PC-3 (cell line): ENCODE data around the gene PHYKPL. TPM values are rescaled to one million over a fixed set of nuclear protein-coding genes. Genes with fewer than 3 reads are reported as not detected.

ENCODE experiments used
- ATAC-seq: fragments of 200-7000 bp; cut with Tn5 transposase; 2 replicates; pipeline ENCODE4 v1.9.1; 2020; ENCODE audit warnings: mild to moderate bottlenecking, moderate library complexity
- BruUV-seq: library from RNA; stranded (reverse); fragments of 400-500 nt; replicated peaks from 2 replicates; lab custom pipeline; 2021; lab: Mats Ljungman, UMichigan
- CTCF ChIA-PET: fragments of 300-600 bp; sonication (Branson Sonifier 250); formaldehyde crosslinking; loops from one replicate; lab custom pipeline; 2022; ENCODE audit warnings: antibody characterized with exemption; lab: Charles Lee
- POLR2A ChIA-PET: fragments of 300-600 bp; sonication (Branson Sonifier 250); formaldehyde crosslinking; loops from one replicate; lab custom pipeline; 2022; ENCODE audit warnings: antibody characterized with exemption; ENCODE audit not compliant: unreplicated experiment; lab: Charles Lee
- DNase-seq: peaks from one replicate; pipeline ENCODE4 v3.0.0-alpha.2; 2015
- H2AFZ ChIP-seq: fragments of 300-600 bp; sonication (generic); 2 replicates; pipeline ENCODE4 v1.6.0; 2016; ENCODE audit warnings: antibody characterized with exemption, low read length
- H3F3A ChIP-seq: fragments of 300-600 bp; sonication (generic); one replicate; pipeline ENCODE4 v1.6.0; 2017; ENCODE audit warnings: antibody characterized with exemption, low read length, control low read depth, mild to moderate bottlenecking; ENCODE audit not compliant: unreplicated experiment
- H3K27ac ChIP-seq: fragments of 300-600 bp; sonication (generic); 2 replicates; pipeline ENCODE4 v1.5.1; 2016; ENCODE audit warnings: mild to moderate bottlenecking, low read length
- H3K27me3 ChIP-seq: fragments of 300-600 bp; sonication (generic); 2 replicates; pipeline ENCODE4 v1.6.1; 2016; ENCODE audit warnings: low read length, mixed read lengths
- H3K36me3 ChIP-seq: fragments of 300-600 bp; sonication (generic); 2 replicates; pipeline ENCODE4 v1.6.1; 2016; ENCODE audit warnings: low read depth, mixed run types, low read length, mixed read lengths
- H3K4me1 ChIP-seq: fragments of 300-600 bp; sonication (generic); 2 replicates; pipeline ENCODE4 v1.5.1; 2016; ENCODE audit warnings: low read length; ENCODE audit not compliant: insufficient read depth
- H3K4me2 ChIP-seq: fragments of 300-600 bp; sonication (generic); 2 replicates; pipeline ENCODE4 v1.6.0; 2016; ENCODE audit warnings: low read length
- H3K4me3 ChIP-seq: fragments of 300-600 bp; sonication (generic); 2 replicates; pipeline ENCODE4 v1.5.1; 2016; ENCODE audit warnings: mild to moderate bottlenecking, low read length, mixed read lengths
- H3K79me2 ChIP-seq: fragments of 300-600 bp; sonication (generic); 2 replicates; pipeline ENCODE4 v1.6.1; 2017; ENCODE audit warnings: low read length, mixed read lengths
- H3K9ac ChIP-seq: fragments of 300-600 bp; sonication (generic); 2 replicates; pipeline ENCODE4 v1.6.0; 2016; ENCODE audit warnings: mild to moderate bottlenecking, low read length
- H3K9me2 ChIP-seq: fragments of 300-600 bp; sonication (generic); replicated peaks from 2 replicates; pipeline ENCODE4 v1.6.1; 2016; ENCODE audit warnings: mixed run types, low read length, mixed read lengths
- H3K9me3 ChIP-seq: fragments of 300-600 bp; sonication (generic); 2 replicates; pipeline ENCODE4 v1.6.1; 2016; ENCODE audit warnings: low read length, mixed read lengths
- H4K20me1 ChIP-seq: fragments of 300-600 bp; sonication (generic); 2 replicates; pipeline ENCODE4 v1.6.1; 2016; ENCODE audit warnings: low read length, mixed read lengths
- CTCF ChIP-seq: fragments of 300-600 bp; sonication (generic); conservative IDR thresholded peaks from 2 replicates; pipeline ENCODE4 v1.5.1; 2017; ENCODE audit warnings: antibody characterized with exemption, low read depth, mild to moderate bottlenecking, low read length
- EZH2 ChIP-seq: fragments of 300-600 bp; sonication (generic); IDR thresholded peaks from one replicate; pipeline ENCODE4 v1.6.1; 2017; ENCODE audit warnings: antibody characterized with exemption, mild to moderate bottlenecking, low read length; ENCODE audit not compliant: unreplicated experiment
- EZH2phosphoT487 ChIP-seq: fragments of 300-600 bp; sonication (generic); IDR thresholded peaks from 2 replicates; pipeline ENCODE4 v1.6.1; 2018; ENCODE audit warnings: mild to moderate bottlenecking, antibody characterized with exemption, low read length, borderline replicate concordance
- intact Hi-C: fragments of 100-400 bp; cut with micrococcal nuclease; formaldehyde crosslinking; loops from 2 replicates; pipeline ENCODE4 v1.9.0; 2023
- total RNA-seq: library from RNA; depleted of rRNA; stranded (reverse); fragments of >200 nt; gene quantifications from 2 replicates; pipeline ENCODE4 v1.2.3, GENCODE V29; 2014

The PHYKPL gene
- total RNA-seq, 1 experiment from 2014 or later, result 31.2 TPM

- Histone ChIP-seq H3K9me2 (no peaks in the 10 kb centered on the region), H3K27me3 (no peaks in the 10 kb centered on the region), H3K4me1 (peaks cover 16% of the 10 kb centered on the region), H2AFZ (no peak overlapping the region), H3K27ac (no peak overlapping the region), H4K20me1 (no peaks in the 10 kb centered on the region), H3K4me3 (no peak overlapping the region), H3K9ac (no peak overlapping the region), H3K4me2 (no peak overlapping the region), H3K9me3 (no peaks in the 10 kb centered on the region), H3F3A (no peaks in the 10 kb centered on the region), H3K79me2 (no peaks in the 10 kb centered on the region), H3K36me3 (no peaks in the 10 kb centered on the region)
- BruUV-seq, result no TSS peak
- ATAC-seq (no peak; the same call in 1 of the 2 replicates), DNase-seq (no peak)
- CTCF ChIA-PET, result no interaction called here
- intact Hi-C loops, result no loop called here
- POLR2A ChIA-PET, result no interaction called here
- TF ChIP-seq EZH2, result no peak
- TF ChIP-seq CTCF, result peak; percentile 55
Observed at GRCh38 chr5:178196986-178197385, 35.6 kb downstream of the PHYKPL start.

- no peaks in the 10 kb centered on the region for H3K27me3 ChIP-seq
- H2AFZ ChIP-seq, result no peak overlapping the region
- H3K9me2 ChIP-seq, result no peaks in the 10 kb centered on the region
- POLR2A ChIA-PET, result no interaction called here
- H3K79me2 ChIP-seq, result no peaks in the 10 kb centered on the region
- no peak for TF ChIP-seq EZH2
- TF ChIP-seq CTCF, result no peak
- no peak for TF ChIP-seq EZH2phosphoT487
- CTCF ChIA-PET, result no interaction called here
- ATAC-seq, result no peak
- no peaks in the 10 kb centered on the region for H4K20me1 ChIP-seq
- BruUV-seq, result no TSS peak
- peaks cover 9% of the 10 kb centered on the region for H3K4me1 ChIP-seq
- no peak overlapping the region for H3K4me3 ChIP-seq
- intact Hi-C loops, result no loop called here
- DNase-seq, result no peak
- no peaks in the 10 kb centered on the region for H3F3A ChIP-seq
- H3K36me3 ChIP-seq, result no peaks in the 10 kb centered on the region
- no peak overlapping the region for H3K27ac ChIP-seq
- no peaks in the 10 kb centered on the region for H3K9me3 ChIP-seq
- H3K4me2 ChIP-seq, result no peak overlapping the region
- H3K9ac ChIP-seq, result no peak overlapping the region
Observed at GRCh38 chr5:178196281-178196812, 36.3 kb downstream of the PHYKPL start.

DNA sequence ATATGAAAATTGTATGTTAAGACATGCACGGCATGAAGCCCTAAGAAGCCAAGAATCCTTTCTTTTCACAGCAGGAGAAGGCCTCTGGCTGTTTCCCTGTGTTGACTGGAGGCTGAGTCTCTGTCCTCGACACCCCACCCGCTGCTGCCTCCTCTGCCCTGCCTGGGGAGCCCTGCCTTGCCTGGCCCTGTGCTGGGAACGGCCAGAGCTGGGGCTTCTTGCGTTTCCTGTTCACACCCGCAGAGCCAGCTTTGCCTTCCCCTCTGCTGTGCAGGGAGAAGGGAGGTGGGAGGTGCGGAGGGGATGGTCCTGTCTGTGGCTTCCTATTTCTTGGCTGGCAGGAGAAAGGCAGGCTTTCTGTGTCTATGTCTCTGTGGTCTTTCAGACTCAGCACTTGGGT, 38.6 kb downstream of the PHYKPL start:
- no peaks in the 10 kb centered on the region for H4K20me1 ChIP-seq
- no peak overlapping the region for H2AFZ ChIP-seq
- no peaks in the 10 kb centered on the region for H3K9me2 ChIP-seq
- CTCF ChIA-PET, result no interaction called here
- no peak overlapping the region for H3K9ac ChIP-seq
- H3K4me2 ChIP-seq, result no peak overlapping the region
- no peak overlapping the region for H3K27ac ChIP-seq
- H3K4me3 ChIP-seq, result no peak overlapping the region
- no peaks in the 10 kb centered on the region for H3F3A ChIP-seq
- no TSS peak for BruUV-seq
- H3K36me3 ChIP-seq, result no peaks in the 10 kb centered on the region
- peaks cover 8% of the 10 kb centered on the region for H3K4me1 ChIP-seq
- H3K27me3 ChIP-seq, result no peaks in the 10 kb centered on the region
- POLR2A ChIA-PET, result no interaction called here
- H3K9me3 ChIP-seq, result no peaks in the 10 kb centered on the region
- DNase-seq, result no peak
- TF ChIP-seq EZH2 (no peak), EZH2phosphoT487 (no peak), CTCF (no peak)
- ATAC-seq, result no peak
- intact Hi-C loops, result no loop called here
- no peaks in the 10 kb centered on the region for H3K79me2 ChIP-seq
